Keratinocyte (primary cell): Measurements from ENCODE around the gene RANBP17. TPM values are rescaled to one million over a fixed set of nuclear protein-coding genes. Genes with fewer than 3 reads are reported as not detected.

ENCODE experiments used
- DNase-seq: peaks from one replicate; pipeline ENCODE4 v3.0.0-alpha.2; 2011; ENCODE audit warnings: low read depth, missing footprints, low spot score
- FAIRE-seq: peaks from 2 replicates; lab custom pipeline; 2011; peaks lifted over from hg19 to GRCh38; lab: Jason Lieb, UNC
- H2AFZ ChIP-seq: 2 replicates; pipeline ENCODE4 v1.6.0; 2012; ENCODE audit warnings: low read length, control low read depth, inconsistent platforms; ENCODE audit not compliant: control insufficient read depth
- H3K27ac ChIP-seq: 2 replicates; pipeline ENCODE4 v1.5.1; 2011; ENCODE audit warnings: low read length; ENCODE audit not compliant: control insufficient read depth, insufficient read depth
- H3K27me3 ChIP-seq: 3 replicates; pipeline ENCODE4 v1.6.0; 2011; ENCODE audit warnings: low read length; ENCODE audit not compliant: control insufficient read depth, insufficient read depth; ENCODE audit errors: extremely low read depth
- H3K36me3 ChIP-seq, 2 experiments: 2 replicates in 1 of 2; 3 replicates in 1 of 2; pipeline ENCODE4 v1.5.1; 2011; ENCODE audit warnings: low read length in 2 of 2, mild to moderate bottlenecking in 1 of 2; ENCODE audit not compliant: control insufficient read depth in 2 of 2, insufficient read depth in 2 of 2; ENCODE audit errors: extremely low read depth in 1 of 2
- H3K4me1 ChIP-seq: 3 replicates; pipeline ENCODE4 v1.5.1; 2011; ENCODE audit warnings: low read length; ENCODE audit not compliant: control insufficient read depth, insufficient read depth; ENCODE audit errors: extremely low read depth
- H3K4me2 ChIP-seq: 3 replicates; pipeline ENCODE4 v1.6.0; 2011; ENCODE audit warnings: low read depth, low read length; ENCODE audit not compliant: control insufficient read depth, insufficient read depth; ENCODE audit errors: extremely low read depth
- H3K4me3 ChIP-seq, 3 experiments: fragments of 200-600 bp in 1 of 3; sonication (generic) in 1 of 3; 2 replicates in 2 of 3; 3 replicates in 1 of 3; pipeline ENCODE4 v1.5.1; 2011 to 2016; ENCODE audit warnings: low read length in 3 of 3, mild to moderate bottlenecking in 3 of 3, control low read depth in 2 of 3, inconsistent platforms in 1 of 3, low read depth in 1 of 3, mixed read lengths in 1 of 3, mixed run types in 1 of 3, moderate library complexity in 1 of 3; ENCODE audit not compliant: control insufficient read depth in 2 of 3, insufficient read depth in 2 of 3; ENCODE audit errors: extremely low read depth in 1 of 3
- H3K79me2 ChIP-seq: 2 replicates; pipeline ENCODE4 v1.6.0; 2012; ENCODE audit warnings: low read length; ENCODE audit not compliant: control insufficient read depth, insufficient read depth
- H3K9ac ChIP-seq: 3 replicates; pipeline ENCODE4 v1.6.0; 2011; ENCODE audit warnings: low read length; ENCODE audit not compliant: control insufficient read depth, insufficient read depth; ENCODE audit errors: extremely low read depth
- H3K9me1 ChIP-seq: 3 replicates; pipeline ENCODE4 v1.6.0; 2011; ENCODE audit warnings: low read length; ENCODE audit not compliant: control insufficient read depth, insufficient read depth; ENCODE audit errors: extremely low read depth
- H3K9me3 ChIP-seq: 2 replicates; pipeline ENCODE4 v1.5.1; 2012; ENCODE audit warnings: low read depth, low read length; ENCODE audit not compliant: control insufficient read depth
- H4K20me1 ChIP-seq: 3 replicates; pipeline ENCODE4 v1.6.0; 2011; ENCODE audit warnings: low read length; ENCODE audit not compliant: control insufficient read depth, insufficient read depth; ENCODE audit errors: extremely low read depth
- CTCF ChIP-seq, 3 experiments: IDR thresholded peaks in 1 of 3; conservative IDR thresholded peaks in 1 of 3; optimal IDR thresholded peaks in 1 of 3; 2 replicates in 2 of 3; 3 replicates in 1 of 3; pipeline versions ENCODE3 to v1.5.1; 2011; ENCODE audit warnings: low read length in 3 of 3, mild to moderate bottlenecking in 3 of 3, moderate library complexity in 2 of 3, control low read depth in 1 of 3, inconsistent platforms in 1 of 3; ENCODE audit not compliant: insufficient read depth in 2 of 3; ENCODE audit errors: extremely low read depth in 1 of 3
- EZH2 ChIP-seq: IDR thresholded peaks from one replicate; pipeline ENCODE4 v1.6.1; 2012; ENCODE audit warnings: inconsistent platforms, mild to moderate bottlenecking, low read length, moderate library complexity
- dilution Hi-C: fragments of 300-500 bp; cut with MboI; formaldehyde crosslinking; loops from one replicate; pipeline ENCODE4 v1.7.0; 2020; ENCODE audit warnings: low sequenced_read_pairs; ENCODE audit not compliant: extremely low pct_ligation_motif_present
- polyA plus RNA-seq, 5 experiments: library from polyadenylated mRNA; depleted of rRNA in 3 of 5; stranded (reverse) in 3 of 5; stranded (forward) in 1 of 5; unstranded in 1 of 5; fragments of >200 nt; gene quantifications; 1 replicate in 1 of 5; 2 replicates in 3 of 5; 3 replicates in 1 of 5; pipeline versions ENCODE4 v1.2.1 to v1.2.3, GENCODE V29; 2011 to 2012; ENCODE audit warnings: missing spikeins in 2 of 5, low read depth in 1 of 5, low replicate concordance in 1 of 5

Gene RANBP17
- polyA plus RNA-seq, 1 donor (not counting 4 experiments of a cell fraction or from before 2014, with no cell fraction given) = 0.97 TPM

GRCh38 chr5:171137768-171138525 lies 276.1 kb downstream of the RANBP17 start:
- dilution Hi-C loops = no loop called here
- Histone ChIP-seq H3K4me3 (no peak overlapping the region), H3K36me3 (no peaks in the 10 kb centered on the region), H4K20me1 (no peaks in the 10 kb centered on the region), H3K9me1 (no peaks in the 10 kb centered on the region), H3K9me3 (no peaks in the 10 kb centered on the region), H3K27ac (no peak overlapping the region), H3K79me2 (no peaks in the 10 kb centered on the region), H3K4me1 (no peaks in the 10 kb centered on the region), H3K27me3 (no peaks in the 10 kb centered on the region), H3K4me2 (no peak overlapping the region), H2AFZ (no peak overlapping the region), H3K9ac (no peak overlapping the region)
- FAIRE-seq (no peak), DNase-seq (no peak)
- TF ChIP-seq CTCF (optimal IDR thresholded peaks at IDR 0.05 in 1 of 3, IDR thresholded peaks at IDR 0.05 in 1 of 3, conservative IDR thresholded peaks at IDR 0.05 in 1 of 3; ENCODE audit: extremely low read depth in 1 of 3, insufficient read depth in 2 of 3, low read length in 3 of 3) (no peak), EZH2 (no peak)

GRCh38 chr5:171139227-171139626 lies 277.4 kb downstream of the RANBP17 start:
- DNase-seq (no peak), FAIRE-seq (no peak)
- no peak overlapping the region for H3K4me3 ChIP-seq
- H3K27me3 ChIP-seq = no peaks in the 10 kb centered on the region
- H3K79me2 ChIP-seq = no peaks in the 10 kb centered on the region
- H3K4me1 ChIP-seq = no peaks in the 10 kb centered on the region
- H3K9me1 ChIP-seq = no peaks in the 10 kb centered on the region
- H3K4me2 ChIP-seq = no peak overlapping the region
- H3K9ac ChIP-seq = no peak overlapping the region
- TF ChIP-seq CTCF (optimal IDR thresholded peaks at IDR 0.05 in 1 of 3, IDR thresholded peaks at IDR 0.05 in 1 of 3, conservative IDR thresholded peaks at IDR 0.05 in 1 of 3; ENCODE audit: extremely low read depth in 1 of 3, insufficient read depth in 2 of 3, low read length in 3 of 3) (no peak), EZH2 (no peak)
- no peak overlapping the region for H3K27ac ChIP-seq
- H4K20me1 ChIP-seq = no peaks in the 10 kb centered on the region
- dilution Hi-C loops = no loop called here
- H3K9me3 ChIP-seq = no peaks in the 10 kb centered on the region
- no peak overlapping the region for H2AFZ ChIP-seq
- no peaks in the 10 kb centered on the region for H3K36me3 ChIP-seq
